Colonic mucosa (tissue), 4 donors: ENCODE measurements around the gene LRRC51. TPM values are rescaled to one million over a fixed set of nuclear protein-coding genes. Genes with fewer than 3 reads are reported as not detected.

Experiments used
- DNase-seq: peaks from one replicate; pipeline ENCODE4 v3.0.0-alpha.2; 2020
- H3K27ac ChIP-seq: fragments of 200-600 bp; one replicate; pipeline ENCODE4 v1.8.0; 2021
- H3K27me3 ChIP-seq: fragments of 200-600 bp; one replicate; pipeline ENCODE4 v1.8.0; 2021
- H3K36me3 ChIP-seq: fragments of 200-600 bp; one replicate; pipeline ENCODE4 v1.8.0; 2021
- H3K4me1 ChIP-seq: fragments of 200-600 bp; one replicate; pipeline ENCODE4 v1.8.0; 2021; ENCODE audit warnings: mild to moderate bottlenecking
- H3K4me3 ChIP-seq: fragments of 200-600 bp; one replicate; pipeline ENCODE4 v1.8.0; 2021
- H3K9ac ChIP-seq, 2 donors: one replicate each; pipeline ENCODE4 v1.7.0; 2013; ENCODE audit warnings: control low read depth in 2 of 2, low read depth in 2 of 2, low read length in 2 of 2
- H3K9me3 ChIP-seq: fragments of 200-600 bp; one replicate; pipeline ENCODE4 v1.8.0; 2021
- intact Hi-C: fragments of 100-400 bp; cut with DNase I; formaldehyde crosslinking; loops from one replicate; pipeline ENCODE4 v1.14.1; 2022
- total RNA-seq, 2 donors: library from RNA; stranded (reverse); fragmentation: NEBNext Ultra II Directional in 1 of 2; extraction: Animal tissue kit (Norgen Biotek cat#: 25700) in 1 of 2; gene quantifications; one replicate each; pipeline ENCODE4 v1.2.1, GENCODE V29; 2021
- TF ChIP-seq, protein P1 (sequence below): fragments of 200-600 bp; IDR thresholded peaks from one replicate; pipeline ENCODE4 v1.8.0; 2022; ENCODE audit warnings: antibody characterized with exemption, mild to moderate bottlenecking
- donor health status: healthy.
- donor health status: DM: no; HTN: no; CAD: no.
- donor health status: DM: no; HTN: no; CAD: no.

Gene LRRC51
- total RNA-seq, 2 donors from 2014 or later, result 6.2 to 10.9 TPM

DNA sequence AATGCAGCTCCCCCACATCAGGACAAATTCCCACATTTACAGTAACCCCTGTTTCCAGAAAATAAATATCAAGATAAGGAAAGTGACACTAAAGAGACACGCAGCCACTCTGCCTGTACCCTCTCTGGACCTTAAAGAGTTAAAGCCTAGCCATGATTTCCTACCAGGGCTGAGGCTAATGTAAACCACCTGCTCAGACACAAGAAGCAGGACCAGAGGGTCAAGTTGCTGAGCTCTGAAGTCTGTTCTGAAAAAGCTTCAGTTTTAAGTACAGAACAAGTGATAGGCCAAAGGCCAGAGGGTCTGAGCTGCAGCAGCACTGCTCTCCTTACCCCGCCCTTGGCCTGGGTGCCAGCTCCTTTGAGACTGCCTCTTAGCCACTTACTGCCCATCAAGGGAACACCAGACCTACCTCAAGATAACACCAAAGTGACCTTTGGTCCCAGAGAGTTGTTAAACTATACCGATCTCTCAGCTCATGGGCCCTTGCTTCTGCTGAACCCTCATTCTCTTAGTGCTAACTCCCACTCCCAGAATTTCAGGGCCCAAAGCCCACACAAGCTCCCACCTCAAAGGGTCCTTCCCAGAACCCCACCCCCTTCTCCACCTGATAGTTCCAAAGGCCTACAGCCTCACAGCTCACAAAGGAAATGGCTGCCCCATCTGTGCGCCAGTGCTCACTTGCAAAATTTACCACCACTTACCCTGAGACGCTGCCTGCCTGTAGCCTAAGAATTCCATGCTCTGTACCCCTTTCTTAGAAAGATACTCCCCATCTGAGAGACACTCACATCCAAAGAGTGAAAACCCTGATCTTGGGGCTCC is 41.4 kb upstream of the LRRC51 start:
- H3K4me1 ChIP-seq, result peaks cover 18% of the 10 kb centered on the region
- no peaks in the 10 kb centered on the region for H3K36me3 ChIP-seq

DNA sequence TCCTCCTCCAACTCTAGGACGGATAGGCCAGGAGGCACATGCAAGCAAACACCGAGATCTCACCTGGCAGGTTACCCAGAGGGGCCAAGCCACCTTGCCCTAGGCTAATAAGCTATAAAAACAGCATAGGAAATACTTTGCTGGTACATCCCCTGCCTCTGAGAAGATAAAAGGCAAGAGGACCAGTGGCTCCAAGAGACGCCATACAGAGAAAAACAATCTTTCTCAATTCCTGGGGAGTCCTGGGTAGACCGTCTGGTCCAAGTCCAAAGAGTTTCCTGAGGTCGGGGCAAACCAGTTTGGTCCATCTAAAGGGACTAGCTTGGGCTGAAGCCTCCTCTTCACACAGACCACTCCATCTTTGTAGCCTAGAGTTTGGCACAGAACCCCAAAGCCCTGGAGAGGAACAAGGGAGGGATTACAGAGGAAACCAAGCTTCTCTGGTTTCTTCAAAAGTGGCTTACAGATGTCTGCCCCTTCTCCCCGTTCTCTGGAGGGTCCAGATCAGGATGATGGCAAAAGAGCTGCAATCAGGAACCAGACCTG is 40.7 kb upstream of the LRRC51 start:
- intact Hi-C loops, result no loop called here
- TF ChIP-seq, protein P1, sequence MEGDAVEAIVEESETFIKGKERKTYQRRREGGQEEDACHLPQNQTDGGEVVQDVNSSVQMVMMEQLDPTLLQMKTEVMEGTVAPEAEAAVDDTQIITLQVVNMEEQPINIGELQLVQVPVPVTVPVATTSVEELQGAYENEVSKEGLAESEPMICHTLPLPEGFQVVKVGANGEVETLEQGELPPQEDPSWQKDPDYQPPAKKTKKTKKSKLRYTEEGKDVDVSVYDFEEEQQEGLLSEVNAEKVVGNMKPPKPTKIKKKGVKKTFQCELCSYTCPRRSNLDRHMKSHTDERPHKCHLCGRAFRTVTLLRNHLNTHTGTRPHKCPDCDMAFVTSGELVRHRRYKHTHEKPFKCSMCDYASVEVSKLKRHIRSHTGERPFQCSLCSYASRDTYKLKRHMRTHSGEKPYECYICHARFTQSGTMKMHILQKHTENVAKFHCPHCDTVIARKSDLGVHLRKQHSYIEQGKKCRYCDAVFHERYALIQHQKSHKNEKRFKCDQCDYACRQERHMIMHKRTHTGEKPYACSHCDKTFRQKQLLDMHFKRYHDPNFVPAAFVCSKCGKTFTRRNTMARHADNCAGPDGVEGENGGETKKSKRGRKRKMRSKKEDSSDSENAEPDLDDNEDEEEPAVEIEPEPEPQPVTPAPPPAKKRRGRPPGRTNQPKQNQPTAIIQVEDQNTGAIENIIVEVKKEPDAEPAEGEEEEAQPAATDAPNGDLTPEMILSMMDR, result no peak
- Histone ChIP-seq H3K27ac (peak overlapping the region; percentile 99), H3K4me3 (peak overlapping the region; percentile 37), H3K27me3 (no peaks in the 10 kb centered on the region), H3K9ac (peak overlapping the region; percentile 76 to 97), H3K9me3 (no peaks in the 10 kb centered on the region), H3K4me1 (peaks cover 18% of the 10 kb centered on the region), H3K36me3 (no peaks in the 10 kb centered on the region)
- peak; percentile 65 for DNase-seq

More for the DNA sequence above, 41.4 kb upstream of the LRRC51 start:
- H3K9me3 ChIP-seq, result no peaks in the 10 kb centered on the region
- peak; percentile 90 for DNase-seq
- intact Hi-C loops, result no loop called here
- H3K4me3 ChIP-seq, result peak overlapping the region; percentile 37
- peak overlapping the region; percentile 76 to 97 for H3K9ac ChIP-seq
- TF ChIP-seq, protein P1, result no peak
- H3K27ac ChIP-seq, result peak overlapping the region; percentile 99
- H3K27me3 ChIP-seq, result no peaks in the 10 kb centered on the region

DNA sequence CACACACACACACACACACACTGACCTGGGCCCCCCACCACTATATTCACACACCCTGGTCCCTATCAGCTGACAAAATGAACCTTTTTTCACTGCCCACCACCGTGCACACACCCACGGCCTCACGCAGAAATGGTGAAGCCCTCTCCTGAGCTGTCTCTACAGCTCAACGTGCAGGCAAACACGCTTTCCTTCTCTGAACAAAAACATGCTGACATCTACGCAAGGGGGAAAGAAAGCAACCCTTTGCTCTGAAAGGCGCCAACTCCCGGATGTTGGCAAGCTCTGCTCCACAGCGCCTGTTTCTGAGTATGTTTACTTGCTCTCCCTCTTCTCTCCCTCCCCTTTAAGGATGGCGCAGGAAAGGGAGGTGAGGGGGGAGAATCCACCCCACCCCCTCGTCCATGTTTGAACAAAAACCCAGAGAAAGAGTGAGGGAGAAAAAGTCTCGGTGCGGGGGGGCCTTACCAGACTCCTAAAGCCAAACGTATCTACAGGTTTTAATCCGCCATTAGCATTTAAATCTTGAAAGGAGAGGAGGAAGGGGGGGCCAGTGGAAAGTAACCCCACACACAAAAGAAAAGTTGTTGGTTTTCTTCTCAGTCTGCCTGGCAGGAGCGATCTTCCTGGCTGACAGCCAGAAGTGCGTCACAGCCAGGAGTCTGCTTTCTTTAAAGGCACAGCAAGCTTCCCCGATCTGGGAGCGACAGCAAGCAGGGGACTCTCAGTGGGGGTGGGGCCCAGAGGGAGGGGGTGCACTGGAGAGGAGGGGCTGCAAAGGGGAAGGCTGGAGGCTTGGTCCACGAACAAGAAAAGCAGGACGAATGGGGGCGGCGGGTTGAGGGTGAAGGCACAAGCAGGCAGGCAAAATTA is 39.9 kb upstream of the LRRC51 start:
- H3K4me3 ChIP-seq, result peak overlapping the region; percentile 37
- H3K9me3 ChIP-seq, result no peaks in the 10 kb centered on the region
- no peaks in the 10 kb centered on the region for H3K36me3 ChIP-seq
- DNase-seq, result peak; percentile 97
- H3K4me1 ChIP-seq, result peaks cover 18% of the 10 kb centered on the region
- intact Hi-C loops, result no loop called here
- H3K27ac ChIP-seq, result peak overlapping the region; percentile 99
- H3K27me3 ChIP-seq, result no peaks in the 10 kb centered on the region
- TF ChIP-seq, protein P1, result no peak
- H3K9ac ChIP-seq, result peak overlapping the region; percentile 85 to 97

DNA sequence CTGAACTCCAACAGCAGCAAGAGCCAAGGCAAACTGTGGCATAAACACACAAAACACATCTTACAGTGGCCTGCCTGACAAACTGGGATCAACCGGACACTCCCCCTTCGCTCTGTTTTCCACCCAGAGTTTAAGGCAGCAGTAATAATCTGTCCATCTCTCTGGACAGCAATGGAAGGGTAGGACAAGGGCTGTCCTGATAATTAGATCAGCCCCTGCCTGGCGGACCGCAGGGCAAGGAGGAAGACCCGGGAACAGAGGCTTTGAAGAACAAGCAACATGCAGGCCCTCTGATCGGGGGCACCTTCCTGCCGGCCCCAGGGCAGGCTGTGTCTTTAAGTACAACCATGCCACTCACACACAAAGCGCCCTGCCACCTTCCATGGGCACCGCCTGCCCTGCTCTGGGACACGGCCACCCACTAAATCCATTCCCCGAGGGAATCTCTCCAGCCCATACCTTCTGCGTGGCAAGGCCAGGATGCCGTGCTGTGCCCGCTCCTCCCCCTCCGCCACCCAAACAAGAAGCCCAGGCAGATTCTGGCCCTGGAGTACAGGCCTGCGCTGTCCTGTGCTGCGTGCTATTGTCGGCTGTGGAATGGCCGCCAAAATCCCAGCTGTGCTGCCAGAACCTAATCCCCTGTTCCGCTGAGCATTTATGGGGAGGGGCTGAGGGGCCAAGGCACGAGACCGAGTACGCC is 39.1 kb upstream of the LRRC51 start:
- intact Hi-C loops, result no loop called here
- peak overlapping the region; percentile 85 to 97 for H3K9ac ChIP-seq
- peak overlapping the region; percentile 99 for H3K27ac ChIP-seq
- peak; percentile 65 for DNase-seq
- TF ChIP-seq, protein P1, result no peak
- H3K4me3 ChIP-seq, result peak overlapping the region; percentile 37
- H3K4me1 ChIP-seq, result peaks cover 18% of the 10 kb centered on the region
- H3K36me3 ChIP-seq, result no peaks in the 10 kb centered on the region
- H3K9me3 ChIP-seq, result no peaks in the 10 kb centered on the region
- no peaks in the 10 kb centered on the region for H3K27me3 ChIP-seq
